Stimulated activated CD4-positive, alpha-beta T cell treated with anti-CD3 and anti-CD28 coated beads, TNF-alpha, amount 100 ng/mL, for 4 hours (primary cell): ENCODE results near the gene ST14.
"Not testable (repeated sequence)": the region's sequence is repeated elsewhere in the genome, so short reads cannot be mapped to it uniquely, and the experiment has no call there.

Experiments used
- DNase-seq, 3 experiments: peaks; one replicate each; pipeline ENCODE4 v3.0.0-alpha.2; 2020; ENCODE audit warnings: low read depth in 3 of 3

ST14 gene

DNA sequence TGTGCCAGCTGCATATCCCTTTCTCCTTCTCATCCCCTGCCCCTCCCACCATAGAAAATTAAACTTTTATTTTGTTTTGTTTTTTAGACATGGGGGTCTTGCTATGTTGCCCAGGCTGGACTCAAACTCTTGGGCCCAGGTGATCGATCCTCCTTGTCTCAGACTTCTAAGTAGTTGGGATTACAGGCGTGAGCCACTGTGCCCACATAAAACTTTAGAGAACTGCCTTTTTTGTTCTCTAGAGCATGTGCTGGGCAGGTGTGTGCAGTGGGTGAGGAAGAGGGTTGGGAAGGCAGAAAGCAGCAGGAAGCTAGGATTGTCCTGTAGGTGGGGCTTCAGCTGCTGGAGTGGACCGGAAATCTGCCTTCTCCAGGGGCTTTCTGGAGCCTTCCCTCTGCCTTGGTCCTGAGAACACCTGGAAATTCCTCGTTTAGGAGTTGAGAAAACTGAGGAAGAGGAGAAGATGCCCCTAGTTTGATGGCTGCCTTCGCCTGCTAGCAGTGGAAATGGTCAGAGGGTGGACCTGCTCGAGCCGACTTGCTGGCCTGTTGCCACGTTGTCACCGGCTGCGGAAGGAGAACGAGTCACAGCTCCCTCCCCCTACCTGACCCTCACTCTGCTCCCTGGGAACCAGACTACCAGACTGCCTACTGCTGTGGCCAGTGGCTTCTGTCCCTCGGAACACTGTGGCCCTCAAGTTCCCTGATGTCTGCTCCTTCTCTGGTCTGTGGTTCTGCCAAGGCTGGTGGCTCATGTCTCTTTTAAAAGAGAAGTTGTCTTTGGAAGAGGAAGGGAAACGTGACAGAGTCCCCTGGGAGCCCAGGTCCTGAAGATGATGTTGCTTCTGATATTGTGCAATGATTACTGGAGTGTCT, 4.0 kb downstream of the ST14 start:
- DNase-seq: no peak

DNA sequence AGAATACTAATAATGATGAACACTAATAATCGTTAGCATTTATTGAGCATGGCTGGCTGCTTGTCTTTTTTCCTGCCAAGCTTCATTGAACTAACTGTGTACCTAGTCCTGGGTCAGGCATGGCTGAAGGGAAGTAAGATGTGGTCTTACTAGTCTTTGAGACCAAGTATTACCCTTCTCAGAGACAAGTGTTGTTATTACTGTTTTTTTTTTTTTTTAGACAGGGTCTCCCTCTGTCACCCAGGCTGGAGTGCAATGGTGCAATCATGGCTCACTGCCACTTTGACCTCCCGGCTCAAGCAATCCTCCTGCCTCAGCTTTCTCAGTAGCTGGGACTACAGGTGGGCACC, 4.6 kb downstream of the ST14 start:
- DNase-seq: no peak

DNA sequence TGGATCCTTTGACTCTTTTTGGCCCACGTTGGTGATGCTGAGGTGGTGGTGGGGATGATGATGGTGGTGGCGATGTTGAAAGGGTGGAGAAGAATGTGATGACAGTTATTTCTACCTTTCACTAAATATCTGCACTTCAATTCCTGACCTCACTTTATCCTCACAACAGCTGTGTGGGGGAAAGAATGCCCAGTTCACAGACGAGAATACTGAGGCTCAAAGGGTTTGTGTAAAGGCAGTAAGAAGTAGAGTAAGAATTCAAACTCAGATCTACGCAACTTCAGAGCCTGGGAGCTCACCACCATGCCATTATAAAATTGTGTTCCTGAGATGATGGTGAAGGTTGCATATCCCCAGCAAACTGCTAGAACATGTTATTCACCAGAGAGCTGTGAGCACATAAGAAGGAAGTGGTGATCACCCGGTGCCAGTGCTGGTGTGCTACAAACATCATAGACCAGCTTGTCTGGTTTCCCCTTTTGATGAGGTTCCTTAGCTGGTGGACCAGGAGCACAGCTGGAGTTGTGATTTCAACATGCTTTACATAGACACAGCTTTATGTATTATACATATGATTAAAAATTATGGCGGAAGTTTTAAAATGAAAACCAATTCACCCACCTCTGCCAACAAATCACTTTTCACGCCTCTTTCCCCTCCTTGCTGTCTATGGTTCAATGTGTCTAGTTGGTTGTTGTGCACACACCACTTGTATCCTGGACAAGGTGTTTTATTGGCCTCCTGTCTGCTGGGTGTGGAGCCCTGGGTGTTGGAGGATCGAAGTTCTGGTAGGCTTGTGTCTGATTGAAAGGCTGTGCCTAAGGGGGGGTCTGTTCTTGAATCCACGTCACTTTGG, 6.2 kb downstream of the ST14 start:
- no peak for DNase-seq

DNA sequence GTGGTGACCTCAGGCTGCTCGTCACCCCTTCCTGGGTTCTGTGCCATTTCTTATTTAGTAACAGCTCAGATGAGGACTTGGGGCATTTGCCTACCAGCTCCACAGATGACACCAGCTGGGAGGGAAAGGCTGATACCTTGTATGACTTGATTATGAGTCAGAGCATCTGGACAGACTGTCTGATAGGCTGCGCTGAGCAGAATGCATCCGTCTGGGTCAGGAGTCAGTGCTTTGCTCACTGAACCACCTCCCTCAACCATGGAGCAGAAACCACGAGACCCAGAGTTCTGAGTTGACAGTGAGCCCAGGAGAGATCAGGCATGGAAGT, 6.8 kb downstream of the ST14 start:
- DNase-seq: no peak

DNA sequence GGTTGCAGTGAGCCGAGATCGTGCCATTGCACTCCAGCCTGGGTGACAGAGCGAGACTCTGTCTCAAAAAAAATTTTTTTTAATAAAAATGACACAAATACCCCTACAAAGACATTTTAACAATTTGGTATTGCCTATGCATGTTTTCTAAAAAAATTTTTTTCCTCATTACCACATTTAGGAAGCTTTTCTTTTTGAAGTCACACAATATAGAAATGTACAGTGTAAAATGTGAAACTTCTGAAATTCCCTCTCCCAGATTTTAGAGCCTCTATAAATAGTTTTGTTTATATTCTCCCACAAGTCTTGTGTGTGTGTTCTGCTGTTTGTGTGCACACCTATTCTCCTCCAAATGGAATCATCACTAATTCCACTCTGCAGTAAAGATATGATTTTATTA, 7.6 kb downstream of the ST14 start:
- no peak for DNase-seq

DNA sequence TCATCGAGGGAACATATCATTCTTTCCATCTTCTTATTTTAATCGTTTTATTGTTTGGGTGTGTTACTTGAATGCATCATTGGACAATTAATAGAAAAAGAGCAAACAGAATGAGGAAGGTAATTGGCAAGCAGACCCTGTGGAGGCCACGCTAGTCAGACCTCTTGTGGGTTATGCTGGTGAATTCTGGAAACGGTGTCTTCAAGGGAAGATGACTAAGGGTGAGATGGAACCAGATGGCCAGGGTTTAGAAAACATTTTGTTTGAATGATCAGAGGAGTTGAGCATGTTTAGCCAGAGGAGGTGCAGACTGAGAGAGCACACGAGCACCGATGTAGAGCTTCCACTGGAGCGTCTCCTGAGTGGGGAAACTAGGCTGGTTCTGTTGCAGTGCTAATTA, 8.5 kb downstream of the ST14 start:
- no peak for DNase-seq

DNA sequence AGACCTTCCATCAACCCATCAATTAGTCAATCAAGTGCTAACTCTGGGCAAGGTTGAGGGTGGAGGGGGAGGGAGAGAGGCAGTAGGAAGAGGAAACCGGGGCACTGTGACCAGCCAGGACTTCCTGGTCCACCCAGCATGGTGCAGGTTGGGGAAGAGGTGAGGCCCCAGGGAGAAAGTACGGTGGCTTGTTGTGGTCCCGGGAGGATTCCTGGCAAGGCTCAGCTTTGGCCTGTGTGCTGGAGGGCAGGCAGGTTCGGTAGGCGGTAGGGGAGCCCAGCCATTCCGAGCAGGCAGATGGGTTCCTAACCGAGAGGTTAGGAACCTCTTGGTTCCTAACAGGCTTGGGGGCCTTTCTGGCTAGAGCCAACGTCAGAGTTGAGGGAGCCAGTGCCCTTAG, 10.8 kb downstream of the ST14 start:
- no peak for DNase-seq

DNA sequence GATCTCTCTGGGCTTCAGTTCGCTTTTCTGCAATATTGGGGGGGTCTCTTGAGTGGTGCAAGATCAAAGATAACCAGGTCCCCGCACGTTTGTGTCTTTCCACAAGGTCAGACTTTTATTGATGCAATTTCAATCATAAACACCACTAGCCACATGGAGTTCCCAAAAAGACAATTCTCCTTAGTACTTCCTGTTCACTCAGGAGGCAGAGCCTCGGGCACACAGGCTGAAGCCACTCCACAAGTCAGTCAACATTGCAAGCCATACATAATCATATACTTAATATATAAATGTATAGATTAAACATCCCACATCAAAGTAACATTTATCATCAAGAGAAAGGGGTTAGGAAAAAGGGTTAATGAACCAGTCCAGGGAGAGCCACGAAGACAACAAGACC, 12.0 kb downstream of the ST14 start:
- DNase-seq: no peak

DNA sequence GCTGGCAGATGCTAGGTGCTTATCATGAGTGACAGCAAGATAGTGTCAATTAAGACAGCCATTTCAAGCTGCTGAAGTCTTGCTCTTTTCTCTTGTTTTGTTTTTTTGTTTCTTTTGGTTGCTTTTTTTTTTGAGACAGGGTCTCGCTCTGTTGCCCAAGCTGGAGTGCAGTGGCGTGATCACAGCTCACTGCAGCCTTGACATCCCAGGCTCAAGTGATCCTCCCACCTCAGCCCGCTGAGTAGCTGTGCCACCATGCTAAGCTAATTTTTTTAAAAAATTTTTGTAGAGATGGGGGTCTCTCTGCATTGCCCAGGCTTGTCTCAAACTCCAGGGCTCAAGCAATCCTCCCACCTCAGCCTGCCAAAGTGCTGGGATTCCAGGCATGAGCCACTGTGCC, 12.4 kb downstream of the ST14 start:
- DNase-seq: not testable (repeated sequence)

DNA sequence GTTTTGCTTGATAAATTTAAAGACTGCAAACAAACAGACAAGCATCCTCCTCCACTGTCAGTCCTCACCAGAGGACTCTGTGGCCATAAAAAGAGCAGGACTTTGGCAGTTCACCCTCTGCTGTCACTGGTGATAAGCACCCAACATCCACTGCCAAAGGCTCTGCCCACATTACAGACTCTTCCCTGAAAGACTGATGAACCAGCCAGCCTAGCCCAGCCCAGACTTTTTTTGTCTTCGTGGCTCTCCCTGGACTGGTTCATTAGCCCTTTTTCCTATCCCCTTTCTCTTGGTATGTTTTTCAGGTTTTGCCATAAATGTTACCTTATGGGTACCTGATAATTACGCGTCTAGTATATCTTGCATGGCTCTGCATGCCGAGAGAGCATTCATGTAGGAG, 15.1 kb downstream of the ST14 start:
- no peak for DNase-seq

DNA sequence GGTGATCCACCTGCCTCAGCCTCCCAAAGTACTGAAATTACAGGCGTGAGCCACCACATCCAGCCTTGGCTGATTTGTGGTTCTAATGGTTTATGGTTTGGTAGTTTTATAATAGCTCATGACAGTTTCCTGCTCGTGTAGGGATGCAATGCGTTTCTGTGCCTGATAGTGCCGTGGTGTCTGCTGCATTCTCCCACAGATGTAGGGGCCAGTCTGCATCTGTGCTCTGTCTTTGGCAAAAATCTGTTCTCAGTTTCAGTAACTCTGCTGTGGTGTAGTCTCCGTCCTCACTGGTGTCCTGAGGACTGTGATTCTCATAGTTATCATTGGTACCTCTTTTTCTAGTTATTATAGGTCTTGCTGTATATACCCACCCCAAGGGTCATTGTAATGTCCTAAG, 16.3 kb downstream of the ST14 start:
- no peak for DNase-seq

DNA sequence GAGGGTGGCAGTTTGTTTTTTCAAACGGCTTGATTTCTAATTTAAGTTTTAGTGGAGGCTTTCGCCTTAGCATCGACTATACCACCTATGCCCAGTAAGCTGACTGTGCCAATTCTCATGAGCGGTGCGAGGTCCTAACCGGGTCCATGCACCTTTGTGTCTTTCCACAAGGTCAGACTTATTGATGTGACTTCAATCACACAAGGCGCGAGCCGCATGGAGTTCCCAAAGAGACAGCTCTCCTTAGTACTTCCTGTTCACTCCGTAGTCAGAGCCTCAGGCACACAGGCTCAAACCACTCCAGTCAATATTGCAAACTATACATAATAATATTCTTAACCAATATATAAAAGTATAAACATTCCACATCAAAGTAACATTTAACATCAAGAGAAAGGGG, 18.2 kb downstream of the ST14 start:
- DNase-seq: no peak

DNA sequence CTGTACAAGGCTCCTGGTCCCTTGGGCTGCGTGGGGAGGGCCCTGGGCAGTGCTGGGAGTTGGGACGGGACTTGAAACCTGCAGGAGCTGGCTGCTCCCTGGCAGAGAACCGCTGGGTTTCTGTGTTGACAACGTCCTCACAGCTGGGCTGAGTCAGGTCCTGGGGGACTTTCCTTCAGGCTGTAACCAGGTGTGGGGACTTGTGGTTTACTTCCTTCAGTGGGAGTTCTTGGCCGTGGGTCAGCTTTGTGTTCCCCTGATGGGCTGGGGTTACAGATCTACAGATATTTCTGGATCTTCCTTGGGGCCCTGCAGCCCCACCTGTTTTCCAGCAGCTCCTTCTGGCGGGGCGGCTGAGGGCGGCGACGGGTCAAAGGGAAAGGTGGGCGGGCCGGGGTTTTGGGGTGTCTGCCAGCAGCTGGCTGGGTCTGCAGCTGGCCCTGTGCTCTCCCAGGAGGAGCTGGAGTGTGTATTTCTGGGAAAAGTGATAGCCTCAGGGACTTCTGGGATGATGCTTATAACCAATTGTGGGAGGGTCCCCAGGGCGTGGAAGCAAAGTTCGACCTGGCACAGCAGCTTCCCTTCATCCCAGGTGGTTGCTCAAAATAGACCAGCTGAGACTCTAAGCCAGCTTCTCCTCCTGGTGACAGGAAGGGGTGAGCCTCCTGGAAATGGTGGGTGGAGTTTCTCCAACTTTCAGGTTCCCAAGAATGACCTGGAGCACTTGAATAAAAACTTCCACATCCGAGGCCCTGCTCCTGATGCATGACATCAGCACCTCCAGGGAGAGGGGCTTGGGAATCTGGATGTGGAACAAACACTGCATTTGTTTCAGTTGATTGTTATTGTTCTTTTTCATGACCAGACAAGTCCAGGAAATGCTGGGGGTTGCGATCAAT, 19.1 kb downstream of the ST14 start:
- DNase-seq: no peak

DNA sequence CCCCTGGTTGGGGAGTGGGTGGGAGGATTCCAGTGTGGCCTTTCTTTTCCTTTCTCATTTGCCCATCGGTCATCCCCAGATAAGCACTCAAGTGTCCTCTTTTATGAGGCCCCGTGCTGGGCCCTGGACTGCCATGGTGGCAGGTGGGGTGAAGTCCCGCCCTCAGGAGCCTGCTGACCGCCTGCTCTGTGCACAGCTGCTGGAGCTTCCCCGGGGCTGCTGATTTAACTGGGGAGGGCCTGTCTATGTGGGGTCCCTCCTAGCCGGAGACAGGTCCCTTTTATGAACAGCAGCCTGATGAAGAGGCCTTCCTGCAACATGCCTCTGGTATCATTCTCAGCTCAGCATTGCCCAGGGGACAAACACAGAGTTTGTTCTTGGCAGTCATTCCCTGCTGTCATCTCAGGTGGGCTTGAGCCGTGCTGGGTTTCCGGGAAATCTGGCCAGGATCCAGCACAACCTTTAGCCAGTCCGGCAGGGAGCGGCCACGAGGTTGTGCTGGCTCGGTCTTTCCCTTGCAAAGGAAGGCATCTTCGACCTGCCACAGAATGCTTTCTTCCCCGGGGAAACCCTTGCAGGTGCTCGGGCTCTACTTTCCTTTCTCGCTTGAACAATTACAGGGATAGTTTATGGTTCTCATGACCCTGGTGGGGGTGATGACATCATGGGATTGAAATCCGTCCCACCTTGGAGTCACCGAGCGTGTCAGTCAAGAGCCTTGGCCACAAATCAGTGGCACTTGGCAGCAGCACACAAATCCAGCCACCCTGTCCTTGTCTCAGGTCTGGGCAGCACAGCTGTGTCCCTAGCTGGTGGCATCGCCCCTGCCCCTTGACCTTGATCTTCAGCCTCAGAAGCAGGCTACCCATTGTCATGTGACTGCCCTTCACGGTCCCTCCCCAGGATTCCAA, 20.1 kb downstream of the ST14 start:
- no peak for DNase-seq

DNA sequence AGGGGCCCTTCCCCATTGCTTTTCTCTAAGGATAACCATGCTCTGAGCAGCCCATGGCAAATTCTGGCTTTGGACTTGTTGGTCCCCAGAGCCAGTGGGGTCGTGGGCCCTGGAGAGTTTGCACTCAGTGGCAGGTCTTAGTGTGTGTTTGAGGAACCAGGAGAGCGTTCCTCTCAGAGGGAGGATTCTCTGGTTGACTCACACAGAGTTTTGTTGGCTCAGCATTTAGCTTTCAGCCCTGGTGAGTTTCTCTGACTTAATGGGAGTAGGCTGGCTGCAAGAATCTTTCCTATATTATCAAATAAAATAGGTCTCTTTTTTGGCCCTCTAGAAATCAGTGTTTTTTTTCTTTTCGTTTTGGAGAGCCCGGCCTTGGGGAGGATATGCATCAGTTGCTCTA, 20.9 kb downstream of the ST14 start:
- no peak for DNase-seq

DNA sequence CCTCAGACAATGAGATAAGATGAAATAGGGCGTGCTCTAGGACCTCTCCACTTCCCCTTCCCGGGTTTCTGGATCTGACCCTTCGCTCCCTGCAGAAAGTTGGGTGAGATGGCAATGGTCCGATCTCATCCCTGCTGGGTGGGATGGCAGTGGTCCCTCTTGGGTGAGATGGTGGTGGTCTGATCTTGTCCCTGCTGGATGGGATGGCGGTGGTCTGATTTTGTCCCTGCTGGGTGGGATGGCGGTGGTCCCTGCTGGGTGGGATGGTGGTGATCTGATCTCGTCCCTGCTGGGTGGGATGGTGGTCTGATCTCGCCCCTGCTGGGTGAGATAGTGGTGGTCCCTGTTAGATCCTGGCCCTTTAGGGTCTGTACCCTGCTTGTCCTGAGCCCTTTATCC, 21.3 kb downstream of the ST14 start:
- DNase-seq: no peak

DNA sequence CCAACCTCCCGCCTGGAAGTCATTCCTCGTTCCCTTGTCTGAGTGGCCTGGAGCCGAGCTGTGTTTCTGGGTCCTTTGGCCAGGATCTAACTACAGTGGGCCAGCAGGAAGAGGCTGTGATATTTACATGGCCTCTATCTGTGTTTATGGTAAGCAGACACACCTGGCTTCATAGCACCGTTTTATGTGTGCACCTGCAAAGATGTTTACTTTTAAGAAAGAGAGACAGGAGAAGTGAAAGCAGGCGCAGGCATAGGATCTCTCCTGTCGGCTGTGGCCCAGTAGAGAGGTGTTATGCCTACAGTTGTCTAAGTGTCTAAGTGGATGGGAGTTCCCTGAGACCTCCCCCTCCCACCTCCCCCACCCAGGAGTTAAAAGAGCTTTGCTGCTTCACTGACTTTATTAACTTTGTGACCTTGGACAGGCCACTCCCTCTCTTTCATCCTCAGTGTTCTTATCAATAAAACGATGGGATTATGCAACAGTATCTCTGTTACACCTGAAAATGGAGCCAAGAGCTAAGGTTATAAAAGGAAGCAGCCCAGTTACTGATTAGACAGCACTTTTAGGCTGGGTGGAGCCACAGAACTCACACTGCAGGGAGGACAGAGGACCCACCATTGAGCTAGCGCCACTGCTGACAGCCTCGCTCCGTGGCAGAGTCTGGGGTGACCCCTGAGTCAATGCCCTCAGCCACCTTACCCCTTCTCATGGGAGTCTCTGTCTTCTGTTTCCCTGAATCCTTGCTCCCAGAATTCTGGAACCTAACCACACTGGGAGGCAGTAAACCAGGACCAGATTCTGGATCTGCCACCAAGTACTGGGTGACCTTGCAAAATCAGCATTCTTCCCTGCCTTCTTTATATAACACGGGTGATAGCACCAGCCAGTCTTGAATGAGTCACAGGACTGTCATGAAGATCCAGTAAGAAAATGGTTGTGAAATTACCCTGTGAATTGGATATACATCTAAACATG, 22.0 kb downstream of the ST14 start:
- no peak for DNase-seq

DNA sequence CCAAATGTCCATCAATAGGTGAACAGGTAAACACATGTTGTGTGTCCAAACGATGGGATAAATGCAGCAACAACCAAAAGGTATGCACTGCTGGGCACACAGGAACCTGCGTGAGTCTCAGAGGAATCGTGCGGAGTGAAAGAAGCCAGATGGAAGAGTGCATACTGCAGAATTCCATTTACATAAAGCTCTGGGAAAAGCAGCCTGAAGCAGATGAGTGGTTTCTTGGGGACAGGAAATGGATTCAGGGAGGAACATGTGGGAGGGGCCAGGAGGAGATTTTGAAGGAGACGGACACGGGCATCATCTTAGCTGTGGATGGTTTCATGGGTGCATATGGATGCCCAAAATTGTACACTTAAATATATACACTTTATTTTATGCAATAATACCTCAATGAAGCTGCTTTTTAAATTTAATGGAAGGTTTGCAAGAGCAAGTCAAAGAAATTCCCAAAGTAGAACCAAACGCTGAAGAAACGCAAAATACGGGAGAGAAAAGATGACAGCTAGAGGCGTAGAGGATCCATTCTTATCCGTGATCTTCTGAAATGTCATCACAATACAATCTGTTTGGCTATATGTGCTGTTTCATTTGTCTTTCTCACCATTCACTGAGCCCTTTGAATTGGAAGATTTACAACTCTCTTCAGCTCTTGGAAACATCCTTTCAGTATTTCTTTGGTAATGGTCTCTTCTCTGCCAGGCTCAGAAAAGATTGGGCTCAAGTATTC, 24.5 kb downstream of the ST14 start:
- DNase-seq: no peak

DNA sequence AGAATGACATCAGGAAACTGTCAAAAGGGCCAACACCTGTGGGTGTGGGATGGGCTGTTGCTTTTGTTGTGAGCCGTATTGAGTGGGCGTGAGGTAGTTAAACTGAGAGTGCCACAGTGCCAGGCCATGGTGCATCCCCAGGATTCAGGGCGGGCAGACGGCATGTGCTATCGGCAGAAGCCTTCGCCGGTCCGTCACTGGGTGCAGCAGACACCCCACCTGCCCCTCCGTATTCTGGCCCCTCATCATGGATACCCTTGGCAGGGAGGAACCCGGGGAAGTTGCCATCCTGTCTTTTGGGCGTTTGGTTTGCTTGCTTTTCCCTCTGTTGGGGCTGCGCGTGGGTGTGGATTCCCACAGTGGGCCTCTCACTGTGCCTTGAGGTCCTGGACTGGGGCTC, 27.5 kb downstream of the ST14 start:
- DNase-seq: no peak
